Upper lobe of left lung (tissue), 6 donors: ENCODE data around the gene LEO1. TPM values are rescaled to one million over a fixed set of nuclear protein-coding genes. Genes with fewer than 3 reads are reported as not detected.

Source experiments
- ATAC-seq, 2 donors: fragments of 200-7000 bp; cut with Tn5 transposase; one replicate each; pipeline ENCODE4 v1.9.1; 2022; ENCODE audit warnings: mild to moderate bottlenecking in 2 of 2, moderate library complexity in 2 of 2; ENCODE audit not compliant: low FRiP score in 2 of 2
- DNase-seq, 2 donors: peaks; one replicate each; pipeline ENCODE4 v3.0.0-alpha.2; 2019 to 2020
- H3K27ac ChIP-seq, 4 donors: fragments of 200-600 bp; sonication (generic); one replicate each; pipeline ENCODE4 v1.5.1; 2016 to 2019
- H3K27me3 ChIP-seq, 4 donors: fragments of 200-600 bp; sonication (generic); one replicate each; pipeline ENCODE4 v1.5.1; 2017 to 2019
- H3K36me3 ChIP-seq, 4 donors: fragments of 200-600 bp; sonication (generic); one replicate each; pipeline ENCODE4 v1.5.1; 2016 to 2019
- H3K4me1 ChIP-seq, 4 donors: fragments of 200-600 bp; sonication (generic); one replicate each; pipeline ENCODE4 v1.5.1; 2018 to 2019
- H3K4me3 ChIP-seq, 4 donors: fragments of 200-600 bp; sonication (generic); one replicate each; pipeline ENCODE4 v1.5.1; 2017 to 2019; ENCODE audit warnings: mild to moderate bottlenecking in 2 of 4, moderate library complexity in 1 of 4
- H3K9me3 ChIP-seq, 4 donors: fragments of 200-600 bp; sonication (generic); one replicate each; pipeline ENCODE4 v1.5.1; 2018 to 2019
- EP300 ChIP-seq, 4 donors: sonication (generic); formaldehyde crosslinking; IDR thresholded peaks; one replicate each; pipeline ENCODE4 v1.5.1; 2017; ENCODE audit warnings: antibody characterized with exemption in 4 of 4, control low read depth in 2 of 4
- POLR2A ChIP-seq, 4 donors: fragments of 450-650 bp; IDR thresholded peaks; one replicate each; pipeline ENCODE4 v1.5.1; 2016 to 2017; ENCODE audit warnings: antibody characterized with exemption in 4 of 4, mild to moderate bottlenecking in 2 of 4
- POLR2AphosphoS5 ChIP-seq, 2 donors: sonication (generic); formaldehyde crosslinking; IDR thresholded peaks; one replicate each; pipeline ENCODE4 v1.5.1; 2017; ENCODE audit warnings: antibody characterized with exemption in 2 of 2
- WGBS, 2 donors: methylation state at CpG; one replicate each; pipeline ENCODE4 v1.1.5; 2017 to 2018; 5-methylcytosine and 5-hydroxymethylcytosine counted together
- total RNA-seq, 6 donors: library from RNA; depleted of rRNA in 4 of 6; stranded (reverse); fragments of >200 nt in 4 of 6; gene quantifications; one replicate each; pipeline versions ENCODE4 v1.1.0 to v1.2.1, GENCODE V29; 2016 to 2021
- TF ChIP-seq, protein P1 (sequence below), 6 experiments: fragments of 450-650 bp in 4 of 6; fragments of 200-600 bp in 2 of 6; sonication (generic) in 2 of 6; IDR thresholded peaks; one replicate each; pipeline ENCODE4 v1.5.1; 2016 to 2019; ENCODE audit warnings: antibody characterized with exemption in 6 of 6
- donor health status: DM: no; HTN: no; CAD: no; lungs with moderate emphysema.
- donor health status: DM: no; HTN: yes; CAD: no; lungs with severe emphysema.

The LEO1 gene
- total RNA-seq, 6 donors from 2014 or later: 9.8 to 25.1 (median 14.2) TPM

DNA sequence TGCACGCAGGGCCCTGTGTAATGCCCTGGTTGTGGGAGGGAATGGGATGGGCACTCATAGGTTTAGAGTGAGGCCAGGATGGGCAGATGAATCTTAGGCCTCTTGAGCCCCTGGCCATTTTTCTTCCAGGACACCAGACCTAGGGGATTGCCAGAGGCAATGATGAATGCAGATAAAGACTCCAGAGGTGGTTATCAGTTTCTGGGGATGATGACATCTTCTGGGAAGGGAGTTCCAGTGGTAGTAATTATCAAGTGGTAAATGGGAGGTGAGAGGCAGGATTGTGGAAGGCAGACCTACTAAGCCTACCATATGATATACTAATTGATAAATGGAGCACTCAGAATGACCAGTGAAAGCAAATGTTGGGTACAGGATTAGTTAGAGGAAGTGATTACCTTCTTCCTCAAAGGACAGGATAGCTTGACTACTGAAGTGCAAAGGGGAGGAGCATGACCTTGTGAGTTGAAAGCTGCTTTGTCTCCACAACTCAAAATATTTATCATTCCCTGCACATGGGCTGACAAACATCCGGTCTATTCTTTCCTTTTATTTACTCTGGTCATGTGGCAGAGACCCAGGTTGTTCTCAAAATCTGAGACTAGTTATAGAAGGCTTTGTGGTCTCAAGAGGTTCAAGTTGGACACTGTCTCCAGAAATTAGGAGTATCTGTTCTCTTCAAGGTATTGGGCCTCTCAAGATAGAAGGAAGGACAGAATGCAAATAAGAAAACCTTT lies 37.3 kb upstream of the LEO1 start:
- Histone ChIP-seq H3K36me3 (no peaks in the 10 kb centered on the region), H3K4me1 (peaks cover 34 to 43% (median 37%) of the 10 kb centered on the region in 4 donors), H3K27ac (peak overlapping the region in 1 of 4 donors; percentile 39), H3K27me3 (no peaks in the 10 kb centered on the region), H3K9me3 (no peaks in the 10 kb centered on the region), H3K4me3 (no peak overlapping the region)
- 59 to 65% methylated on average over 2 of the region's 2 CpGs for WGBS, 2 donors
- ATAC-seq (no peak), DNase-seq (no peak)
- TF ChIP-seq POLR2A (IDR thresholded peaks at IDR 0.05) (no peak), EP300 (IDR thresholded peaks at IDR 0.05) (no peak), POLR2AphosphoS5 (IDR thresholded peaks at IDR 0.05) (no peak)
- TF ChIP-seq, protein P1, sequence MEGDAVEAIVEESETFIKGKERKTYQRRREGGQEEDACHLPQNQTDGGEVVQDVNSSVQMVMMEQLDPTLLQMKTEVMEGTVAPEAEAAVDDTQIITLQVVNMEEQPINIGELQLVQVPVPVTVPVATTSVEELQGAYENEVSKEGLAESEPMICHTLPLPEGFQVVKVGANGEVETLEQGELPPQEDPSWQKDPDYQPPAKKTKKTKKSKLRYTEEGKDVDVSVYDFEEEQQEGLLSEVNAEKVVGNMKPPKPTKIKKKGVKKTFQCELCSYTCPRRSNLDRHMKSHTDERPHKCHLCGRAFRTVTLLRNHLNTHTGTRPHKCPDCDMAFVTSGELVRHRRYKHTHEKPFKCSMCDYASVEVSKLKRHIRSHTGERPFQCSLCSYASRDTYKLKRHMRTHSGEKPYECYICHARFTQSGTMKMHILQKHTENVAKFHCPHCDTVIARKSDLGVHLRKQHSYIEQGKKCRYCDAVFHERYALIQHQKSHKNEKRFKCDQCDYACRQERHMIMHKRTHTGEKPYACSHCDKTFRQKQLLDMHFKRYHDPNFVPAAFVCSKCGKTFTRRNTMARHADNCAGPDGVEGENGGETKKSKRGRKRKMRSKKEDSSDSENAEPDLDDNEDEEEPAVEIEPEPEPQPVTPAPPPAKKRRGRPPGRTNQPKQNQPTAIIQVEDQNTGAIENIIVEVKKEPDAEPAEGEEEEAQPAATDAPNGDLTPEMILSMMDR (IDR thresholded peaks at IDR 0.05): no peak

DNA sequence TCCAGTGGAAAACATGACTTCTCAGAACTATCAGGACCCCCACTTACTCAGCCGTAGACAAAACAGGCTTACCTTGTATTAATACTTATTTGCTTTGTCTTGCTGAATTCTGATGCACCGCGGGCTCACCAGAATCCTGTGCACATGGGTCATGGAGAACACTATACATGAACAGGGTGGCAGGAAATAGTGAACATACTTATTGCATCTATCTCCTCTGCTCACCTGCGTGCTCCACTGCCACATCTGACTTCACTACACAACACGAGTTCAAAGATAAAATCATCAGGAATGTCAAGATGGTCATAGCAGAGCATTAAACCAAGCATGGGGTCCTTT lies 36.8 kb upstream of the LEO1 start:
- TF ChIP-seq, protein P1 (IDR thresholded peaks at IDR 0.05): no peak
- TF ChIP-seq POLR2A (IDR thresholded peaks at IDR 0.05) (no peak), EP300 (IDR thresholded peaks at IDR 0.05) (no peak), POLR2AphosphoS5 (IDR thresholded peaks at IDR 0.05) (no peak)
- H3K27me3 ChIP-seq: no peaks in the 10 kb centered on the region
- 87 to 90% methylated on average over 5 of the region's 5 CpGs for WGBS, 2 donors
- no peaks in the 10 kb centered on the region for H3K9me3 ChIP-seq
- H3K27ac ChIP-seq: peak overlapping the region in 1 of 4 donors; percentile 39
- H3K4me3 ChIP-seq: no peak overlapping the region
- DNase-seq (no peak), ATAC-seq (no peak)
- H3K4me1 ChIP-seq: peaks cover 28 to 43% (median 31%) of the 10 kb centered on the region in 4 donors
- no peaks in the 10 kb centered on the region for H3K36me3 ChIP-seq

DNA sequence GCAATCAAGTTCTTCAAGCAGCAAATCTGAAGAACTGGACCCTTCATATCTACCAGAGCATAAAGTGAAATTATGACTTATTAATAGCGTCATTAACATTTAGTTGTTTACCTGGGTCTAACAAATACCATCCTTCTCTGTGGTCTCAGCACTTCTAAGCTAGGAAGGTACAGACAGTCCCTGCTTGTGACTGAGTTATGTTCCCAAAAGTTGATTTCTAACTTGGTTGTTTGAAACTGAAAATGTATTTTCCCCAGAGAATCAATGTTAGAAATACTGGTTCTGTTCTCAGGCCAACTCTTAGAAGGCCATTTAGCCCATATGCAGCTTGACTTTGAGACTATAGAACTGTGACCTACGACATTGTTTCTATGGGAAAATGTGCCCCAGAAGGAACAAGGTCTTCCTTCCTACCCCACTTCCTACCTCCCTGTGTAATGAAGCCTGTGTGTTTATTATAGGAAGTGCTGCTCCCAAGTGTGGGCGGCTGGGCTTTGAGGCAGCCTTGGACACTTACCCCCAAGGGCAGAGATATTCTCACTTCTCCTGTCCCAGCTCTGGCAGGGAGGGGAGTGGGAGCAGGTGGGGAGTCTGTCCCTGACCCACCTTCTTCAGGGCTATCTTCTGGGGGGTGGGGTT lies 35.2 kb upstream of the LEO1 start:
- 46 to 68% methylated on average over 3 of the region's 3 CpGs for WGBS, 2 donors
- Histone ChIP-seq H3K4me1 (peaks cover 19 to 39% (median 31%) of the 10 kb centered on the region in 4 donors), H3K4me3 (no peak overlapping the region), H3K9me3 (no peaks in the 10 kb centered on the region), H3K36me3 (no peaks in the 10 kb centered on the region), H3K27me3 (no peaks in the 10 kb centered on the region), H3K27ac (peak overlapping the region in 2 of 4 donors; percentile 28 to 52)
- DNase-seq (peak in 1 of 2 donors; percentile 32), ATAC-seq (peak; percentile 35 to 60)
- TF ChIP-seq, protein P1 (IDR thresholded peaks at IDR 0.05): no peak
- TF ChIP-seq POLR2A (IDR thresholded peaks at IDR 0.05): no peak
- no peak for TF ChIP-seq POLR2AphosphoS5 (IDR thresholded peaks at IDR 0.05)
- no peak for TF ChIP-seq EP300 (IDR thresholded peaks at IDR 0.05)

DNA sequence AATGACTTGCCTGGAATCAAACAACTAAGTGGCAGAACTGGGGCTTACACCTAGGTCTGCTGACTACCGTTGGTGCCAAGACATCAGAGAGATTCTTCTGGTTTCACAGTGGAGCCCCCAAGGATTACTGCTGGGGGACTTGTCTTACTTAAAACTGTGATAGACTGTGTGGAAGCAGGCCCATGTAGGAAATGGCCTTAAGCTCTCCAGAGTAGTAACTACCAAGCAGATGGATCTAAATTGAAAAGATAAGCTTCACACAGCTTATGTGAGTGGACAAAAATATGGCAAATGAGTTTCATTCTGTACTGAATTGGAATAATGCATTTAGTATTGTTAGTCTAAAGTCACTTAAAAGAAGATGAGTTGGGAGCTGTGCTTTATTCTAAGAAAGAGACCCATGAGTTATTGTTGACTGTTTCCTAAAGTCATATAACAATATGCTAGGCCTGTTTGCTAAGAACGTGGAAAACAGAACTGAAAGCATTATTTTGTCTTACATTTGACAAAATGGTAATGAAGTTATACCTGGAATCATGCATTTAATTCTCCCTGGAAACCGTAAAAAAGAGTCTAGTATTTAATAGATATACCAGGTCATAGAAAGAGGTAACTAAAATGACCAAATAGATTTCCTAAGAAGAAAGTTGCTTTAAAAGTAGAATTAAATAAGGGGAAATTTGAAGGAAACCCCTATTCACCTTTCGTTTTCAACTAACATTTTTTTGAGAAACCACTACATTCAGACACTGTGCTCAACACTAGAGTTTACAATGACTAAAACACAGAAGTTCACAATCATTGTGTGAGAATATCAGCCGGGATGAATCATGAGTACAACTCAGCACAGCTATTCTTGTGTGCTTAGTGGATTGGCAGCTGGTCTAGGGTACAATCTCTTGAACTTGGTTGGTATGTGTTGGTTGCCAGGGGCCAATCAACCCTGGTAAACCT lies 34.4 kb upstream of the LEO1 start:
- TF ChIP-seq, protein P1 (IDR thresholded peaks at IDR 0.05): no peak
- no peak for TF ChIP-seq EP300 (IDR thresholded peaks at IDR 0.05)
- no peak for TF ChIP-seq POLR2AphosphoS5 (IDR thresholded peaks at IDR 0.05)
- no peak for TF ChIP-seq POLR2A (IDR thresholded peaks at IDR 0.05)
- no peak overlapping the region for H3K4me3 ChIP-seq
- H3K27me3 ChIP-seq: no peaks in the 10 kb centered on the region
- 68 to 79% methylated on average over 5 of the region's 5 CpGs for WGBS, 2 donors
- H3K9me3 ChIP-seq: no peaks in the 10 kb centered on the region
- no peak for ATAC-seq
- DNase-seq: no peak
- peaks cover 16 to 34% (median 27%) of the 10 kb centered on the region in 4 donors for H3K4me1 ChIP-seq
- no peaks in the 10 kb centered on the region for H3K36me3 ChIP-seq
- H3K27ac ChIP-seq: peak overlapping the region in 1 of 4 donors; percentile 52
